Mesodermal cell (in vitro differentiated cells): ENCODE results near the gene STRN3.
"Not testable (repeated sequence)": the region's sequence is repeated elsewhere in the genome, so short reads cannot be mapped to it uniquely, and the experiment has no call there.

Experiments used
- H3K27ac ChIP-seq: 2 replicates; pipeline ENCODE4 v1.7.0; 2013; ENCODE audit warnings: mild to moderate bottlenecking, low read depth, low read length, moderate library complexity; ENCODE audit not compliant: severe bottlenecking
- H3K36me3 ChIP-seq: 2 replicates; pipeline ENCODE4 v1.7.1; 2013; ENCODE audit warnings: mild to moderate bottlenecking, low read length, moderate library complexity; ENCODE audit not compliant: control insufficient read depth, insufficient read depth
- H3K4me1 ChIP-seq: one replicate; pipeline ENCODE4 v1.7.1; 2013; ENCODE audit warnings: mild to moderate bottlenecking, low read length; ENCODE audit not compliant: insufficient read depth, control insufficient read depth, poor library complexity, severe bottlenecking
- H3K4me3 ChIP-seq: 2 replicates; pipeline ENCODE4 v1.7.0; 2013; ENCODE audit warnings: low read length, control low read depth, mild to moderate bottlenecking; ENCODE audit not compliant: insufficient read depth, poor library complexity, severe bottlenecking; ENCODE audit errors: extremely low read depth
- H3K9me3 ChIP-seq: 2 replicates; pipeline ENCODE4 v1.7.1; 2013; ENCODE audit warnings: mild to moderate bottlenecking, low read length, moderate library complexity; ENCODE audit not compliant: control insufficient read depth
- WGBS, 2 experiments: methylation state at CpG; one replicate each; pipeline ENCODE4 v1.1.5; 2013; ENCODE audit warnings: missing lambda C conversion rate in 2 of 2; ENCODE audit not compliant: insufficient coverage in 2 of 2; 5-methylcytosine and 5-hydroxymethylcytosine counted together

Gene STRN3

GRCh38 chr14:31021576-31021949 lies 4.6 kb downstream of the STRN3 start:
- peaks cover 6% of the 10 kb centered on the region for H3K4me1 ChIP-seq
- H3K36me3 ChIP-seq, result peaks cover 45% of the 10 kb centered on the region
- no peak overlapping the region for H3K27ac ChIP-seq
- no peaks in the 10 kb centered on the region for H3K9me3 ChIP-seq
- 97 to 98% methylated on average over 4 of the region's 4 CpGs for WGBS, 2 experiments
- no peak overlapping the region for H3K4me3 ChIP-seq

- peaks cover 45% of the 10 kb centered on the region for H3K36me3 ChIP-seq
- no peak overlapping the region for H3K4me3 ChIP-seq
- H3K9me3 ChIP-seq, result no peaks in the 10 kb centered on the region
- 93 to 100% methylated on average over 4 to 5 of the region's 8 CpGs for WGBS, 2 experiments
- no peak overlapping the region for H3K27ac ChIP-seq
- peaks cover 6% of the 10 kb centered on the region for H3K4me1 ChIP-seq
These were observed 5.2 kb downstream of the STRN3 start for GRCh38 chr14:31020834-31021575.

- Histone ChIP-seq H3K27ac (no peak overlapping the region), H3K4me3 (no peak overlapping the region), H3K4me1 (no peaks in the 10 kb centered on the region), H3K36me3 (peaks cover 55% of the 10 kb centered on the region), H3K9me3 (no peaks in the 10 kb centered on the region)
- WGBS, 2 experiments, result 88 to 100% methylated on average over 3 to 4 of the region's 6 CpGs
These were observed 8.0 kb downstream of the STRN3 start for GRCh38 chr14:31018057-31018645.

- 94 to 100% methylated on average over 4 of the region's 4 CpGs for WGBS, 2 experiments
- H3K9me3 ChIP-seq, result no peaks in the 10 kb centered on the region
- no peak overlapping the region for H3K27ac ChIP-seq
- H3K36me3 ChIP-seq, result peaks cover 40% of the 10 kb centered on the region
- no peak overlapping the region for H3K4me3 ChIP-seq
- H3K4me1 ChIP-seq, result no peaks in the 10 kb centered on the region
These were observed 12.3 kb downstream of the STRN3 start for GRCh38 chr14:31013841-31014240.

- H3K36me3 ChIP-seq, result peaks cover 56% of the 10 kb centered on the region
- 95 to 96% methylated on average over 2 to 3 of the region's 3 CpGs for WGBS, 2 experiments
These were observed 15.2 kb downstream of the STRN3 start for GRCh38 chr14:31010935-31011334.

GRCh38 chr14:31009836-31010574 lies 16.2 kb downstream of the STRN3 start:
- H3K4me1 ChIP-seq, result no peaks in the 10 kb centered on the region
- 100% methylated on average over 1 of the region's 3 CpGs for WGBS, 2 experiments
- H3K27ac ChIP-seq, result no peak overlapping the region
- H3K36me3 ChIP-seq, result peaks cover 58% of the 10 kb centered on the region
- H3K9me3 ChIP-seq, result no peaks in the 10 kb centered on the region
- H3K4me3 ChIP-seq, result no peak overlapping the region

More at GRCh38 chr14:31010935-31011334, 15.2 kb downstream of the STRN3 start:
- Histone ChIP-seq H3K27ac (no peak overlapping the region), H3K4me1 (no peaks in the 10 kb centered on the region), H3K9me3 (no peaks in the 10 kb centered on the region), H3K4me3 (no peak overlapping the region)

GRCh38 chr14:31006703-31007102 lies 19.5 kb downstream of the STRN3 start:
- no peaks in the 10 kb centered on the region for H3K4me1 ChIP-seq
- H3K9me3 ChIP-seq, result no peaks in the 10 kb centered on the region
- H3K4me3 ChIP-seq, result no peak overlapping the region
- no CpG with 5 or more reads among the region's 1 CpG for WGBS, 2 experiments
- H3K36me3 ChIP-seq, result peaks cover 60% of the 10 kb centered on the region
- no peak overlapping the region for H3K27ac ChIP-seq

GRCh38 chr14:31004007-31004406 lies 22.2 kb downstream of the STRN3 start:
- not testable (repeated sequence) for H3K4me1 ChIP-seq, H3K9me3 ChIP-seq, H3K4me3 ChIP-seq, H3K27ac ChIP-seq
- 90 to 95% methylated on average over 4 to 5 of the region's 6 CpGs for WGBS, 2 experiments
- peaks cover 71% of the 10 kb centered on the region for H3K36me3 ChIP-seq

- peaks cover 9% of the 10 kb centered on the region for H3K9me3 ChIP-seq
- no peak overlapping the region for H3K27ac ChIP-seq
- 97% methylated on average over 3 of the region's 3 CpGs for WGBS, 2 experiments
- H3K36me3 ChIP-seq, result peaks cover 75% of the 10 kb centered on the region
- H3K4me1 ChIP-seq, result no peaks in the 10 kb centered on the region
- no peak overlapping the region for H3K4me3 ChIP-seq
These were observed 22.9 kb downstream of the STRN3 start for GRCh38 chr14:31003284-31003683.

- Histone ChIP-seq H3K9me3 (peaks cover 18% of the 10 kb centered on the region), H3K27ac (no peak overlapping the region), H3K36me3 (peaks cover 69% of the 10 kb centered on the region), H3K4me3 (no peak overlapping the region), H3K4me1 (no peaks in the 10 kb centered on the region)
- WGBS, 2 experiments, result 79 to 88% methylated on average over 5 to 6 of the region's 6 CpGs
These were observed 24.9 kb downstream of the STRN3 start for GRCh38 chr14:31001339-31001658.
